GM13976 (cell line): ENCODE data around the gene GALNT18.

ENCODE experiments used
- DNase-seq: peaks from one replicate; pipeline ENCODE4 v3.0.0; 2012; ENCODE audit warnings: low spot score
- in situ Hi-C: fragments of 300-500 bp; cut with MboI; formaldehyde crosslinking; loops from one replicate; pipeline ENCODE4 v1.12.0; 2022; ENCODE audit warnings: low sequenced_read_pairs, mixed read lengths, inconsistent platforms; ENCODE audit not compliant: unreplicated experiment
- TF ChIP-seq, protein P1 (sequence below): IDR thresholded peaks from 2 replicates; pipeline ENCODE4 v1.5.1; 2012; ENCODE audit warnings: borderline replicate concordance, mild to moderate bottlenecking; ENCODE audit not compliant: insufficient read depth; ENCODE audit errors: extremely low read depth, missing control alignments, control extremely low read depth

GALNT18 gene

DNA sequence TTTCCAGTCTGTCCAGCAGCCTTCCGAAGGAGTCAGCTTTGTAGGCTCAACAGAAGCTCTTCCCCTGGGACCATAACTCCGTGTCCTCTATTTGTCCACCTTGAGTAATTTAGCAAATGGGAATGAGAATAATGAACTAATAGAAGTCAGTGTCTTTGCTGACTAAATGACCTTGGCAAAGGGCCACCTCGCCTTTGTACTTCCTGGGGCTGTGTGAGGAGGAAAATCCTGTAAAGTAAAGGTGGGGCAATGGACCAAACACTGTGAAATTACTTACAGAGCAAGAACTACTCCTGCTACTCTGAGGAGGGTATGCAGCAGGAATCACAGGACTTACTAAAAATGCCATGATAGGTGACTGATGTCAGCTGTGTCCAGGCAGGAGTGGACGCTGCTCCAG lies 232.6 kb downstream of the GALNT18 start:
- TF ChIP-seq, protein P1, sequence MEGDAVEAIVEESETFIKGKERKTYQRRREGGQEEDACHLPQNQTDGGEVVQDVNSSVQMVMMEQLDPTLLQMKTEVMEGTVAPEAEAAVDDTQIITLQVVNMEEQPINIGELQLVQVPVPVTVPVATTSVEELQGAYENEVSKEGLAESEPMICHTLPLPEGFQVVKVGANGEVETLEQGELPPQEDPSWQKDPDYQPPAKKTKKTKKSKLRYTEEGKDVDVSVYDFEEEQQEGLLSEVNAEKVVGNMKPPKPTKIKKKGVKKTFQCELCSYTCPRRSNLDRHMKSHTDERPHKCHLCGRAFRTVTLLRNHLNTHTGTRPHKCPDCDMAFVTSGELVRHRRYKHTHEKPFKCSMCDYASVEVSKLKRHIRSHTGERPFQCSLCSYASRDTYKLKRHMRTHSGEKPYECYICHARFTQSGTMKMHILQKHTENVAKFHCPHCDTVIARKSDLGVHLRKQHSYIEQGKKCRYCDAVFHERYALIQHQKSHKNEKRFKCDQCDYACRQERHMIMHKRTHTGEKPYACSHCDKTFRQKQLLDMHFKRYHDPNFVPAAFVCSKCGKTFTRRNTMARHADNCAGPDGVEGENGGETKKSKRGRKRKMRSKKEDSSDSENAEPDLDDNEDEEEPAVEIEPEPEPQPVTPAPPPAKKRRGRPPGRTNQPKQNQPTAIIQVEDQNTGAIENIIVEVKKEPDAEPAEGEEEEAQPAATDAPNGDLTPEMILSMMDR, result no peak
- DNase-seq, result no peak
- in situ Hi-C loops, result no loop called here

DNA sequence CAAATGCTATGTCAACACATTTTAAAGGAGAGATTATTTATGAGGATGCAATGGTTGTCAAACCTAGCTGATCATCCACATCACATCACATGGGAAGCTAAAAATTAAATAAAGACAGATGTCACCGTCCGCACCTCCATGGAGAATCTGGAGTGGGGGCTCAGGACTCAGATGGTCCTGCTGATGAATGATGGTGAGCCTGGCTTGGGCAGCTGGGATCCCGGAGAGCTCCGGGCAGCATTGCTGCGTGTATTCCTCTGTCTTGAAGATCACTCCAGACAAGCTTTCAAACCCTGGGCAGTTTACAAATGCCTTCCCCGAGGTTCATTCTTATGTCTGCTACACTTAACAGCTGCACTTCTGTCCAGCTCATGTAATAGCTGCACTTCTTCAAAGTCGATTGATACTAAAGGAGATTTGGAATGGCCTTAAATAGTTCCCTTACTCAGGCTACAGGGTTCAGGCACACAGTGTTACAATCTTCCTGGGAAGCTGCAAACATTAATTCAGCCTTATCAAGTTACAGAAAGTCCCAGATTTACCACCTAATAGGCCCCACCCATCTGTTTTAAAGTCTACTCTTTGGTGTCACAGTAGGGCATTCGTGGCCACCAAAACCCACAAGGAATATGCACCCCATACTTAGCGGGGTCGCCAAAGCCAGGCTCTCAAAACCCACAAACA lies 234.0 kb downstream of the GALNT18 start:
- in situ Hi-C loops, result no loop called here
- no peak for DNase-seq
- TF ChIP-seq, protein P1, result no peak

- in situ Hi-C loops, result no loop called here
- TF ChIP-seq, protein P1, result no peak
- no peak for DNase-seq
These were observed 234.6 kb downstream of the GALNT18 start for GRCh38 chr11:11387207-11387606.

- TF ChIP-seq, protein P1, result no peak
- in situ Hi-C loops, result no loop called here
- DNase-seq, result no peak
These were observed 237.0 kb downstream of the GALNT18 start for GRCh38 chr11:11384829-11385228.

DNA sequence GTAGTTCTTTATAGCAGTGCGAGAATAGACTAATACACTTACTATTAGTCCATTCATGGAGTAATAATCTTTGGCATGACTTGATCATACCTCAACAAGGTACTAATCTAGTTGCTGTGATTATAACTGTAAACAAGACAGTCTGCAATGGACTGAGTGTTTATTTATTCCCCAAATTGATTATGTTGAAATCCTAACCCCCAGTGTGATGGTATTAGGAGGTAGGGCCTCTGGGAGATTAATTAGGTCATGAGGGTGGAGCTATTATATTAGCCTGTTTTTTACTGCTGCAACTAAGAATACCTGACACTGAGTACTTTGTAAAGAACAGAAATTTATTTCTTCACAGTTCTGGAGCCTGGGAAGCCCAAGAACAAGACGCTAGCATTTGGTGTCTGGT lies 237.8 kb downstream of the GALNT18 start:
- TF ChIP-seq, protein P1, result no peak
- DNase-seq, result no peak
- in situ Hi-C loops, result no loop called here

- TF ChIP-seq, protein P1, result no peak
- no peak for DNase-seq
- in situ Hi-C loops, result no loop called here
These were observed 238.8 kb downstream of the GALNT18 start for GRCh38 chr11:11382858-11383532.
